Kidney (tissue), 14 donors: ENCODE measurements around the gene CXCL13. TPM values are rescaled to one million over a fixed set of nuclear protein-coding genes. Genes with fewer than 3 reads are reported as not detected.

ENCODE experiments used
- DNase-seq, 5 donors: peaks; one replicate each; pipeline ENCODE4 v3.0.0-alpha.2; 2013 to 2020
- FAIRE-seq: peaks from 2 replicates; lab custom pipeline; 2012; peaks lifted over from hg19 to GRCh38; lab: Jason Lieb, UNC
- H3K27ac ChIP-seq, 2 donors: one replicate each; pipeline ENCODE4 v1.7.0; 2013; ENCODE audit warnings: low read depth in 2 of 2, low read length in 2 of 2, inconsistent platforms in 1 of 2
- H3K27me3 ChIP-seq: one replicate; pipeline ENCODE4 v1.7.1; 2013; ENCODE audit warnings: low read length, inconsistent platforms; ENCODE audit not compliant: control insufficient read depth, insufficient read depth
- H3K36me3 ChIP-seq, 3 donors: one replicate each; pipeline versions ENCODE4 v1.7.0 to v1.7.1; 2013; ENCODE audit warnings: low read length in 3 of 3, control low read depth in 1 of 3, inconsistent platforms in 1 of 3; ENCODE audit not compliant: insufficient read depth in 3 of 3, control insufficient read depth in 2 of 3
- H3K4me1 ChIP-seq, 3 donors: one replicate each; pipeline versions ENCODE4 v1.7.0 to v1.7.1; 2013; ENCODE audit warnings: low read length in 3 of 3, inconsistent platforms in 1 of 3, low read depth in 1 of 3; ENCODE audit not compliant: control insufficient read depth in 2 of 3, insufficient read depth in 2 of 3
- H3K4me3 ChIP-seq, 3 donors: one replicate each; pipeline versions ENCODE4 v1.7.0 to v1.8.1; 2013; ENCODE audit warnings: low read length in 3 of 3, control low read depth in 1 of 3, inconsistent platforms in 1 of 3
- H3K9ac ChIP-seq, 3 donors: one replicate each; pipeline versions ENCODE4 v1.7.0 to v1.7.1; 2013; ENCODE audit warnings: low read length in 3 of 3, control low read depth in 1 of 3, inconsistent platforms in 1 of 3
- H3K9me3 ChIP-seq, 3 donors: one replicate each; pipeline versions ENCODE4 v1.7.0 to v1.7.1; 2013; ENCODE audit warnings: low read length in 3 of 3, control low read depth in 1 of 3, inconsistent platforms in 1 of 3; ENCODE audit not compliant: control insufficient read depth in 2 of 3, insufficient read depth in 1 of 3
- intact Hi-C: fragments of 100-400 bp; cut with DNase I; formaldehyde crosslinking; loops from one replicate; pipeline ENCODE4 v1.11.1; 2022
- polyA plus RNA-seq: library from polyadenylated mRNA; stranded (reverse); fragments of 350-450 nt; fragmentation: Illumina TruSeq; extraction: RNeasy Lipid Tissue Mini Kit (QIAGEN cat#74804); gene quantifications from one replicate; pipeline ENCODE4 v1.2.3, GENCODE V29; 2014; ENCODE audit warnings: low read depth, low replicate concordance; ENCODE audit not compliant: insufficient read depth
- total RNA-seq: library from RNA; stranded (reverse); fragmentation: NEBNext Ultra II Directional; extraction: Animal tissue kit (Norgen Biotek cat#: 25700); gene quantifications from one replicate; pipeline ENCODE4 v1.2.1, GENCODE V29; 2021
- TF ChIP-seq, protein P1 (sequence below): IDR thresholded peaks from 3 replicates; pipeline ENCODE4 v1.5.1; 2012; ENCODE audit warnings: mild to moderate bottlenecking, moderate library complexity, borderline replicate concordance; ENCODE audit not compliant: insufficient read depth; ENCODE audit errors: extremely low read depth
- donor health status: control.
- donor health status: control.
- donor health status: control.
- donor health status: control.
- donor health status: control.
- donor health status: DM: yes; HTN: yes; CAD: no.
- donor health status: Normal renal cell carcinoma (clear cell type).

The CXCL13 gene
- total and polyA plus RNA-seq, 2 donors from 2014 or later = 6.5 TPM; not detected in 1

DNA sequence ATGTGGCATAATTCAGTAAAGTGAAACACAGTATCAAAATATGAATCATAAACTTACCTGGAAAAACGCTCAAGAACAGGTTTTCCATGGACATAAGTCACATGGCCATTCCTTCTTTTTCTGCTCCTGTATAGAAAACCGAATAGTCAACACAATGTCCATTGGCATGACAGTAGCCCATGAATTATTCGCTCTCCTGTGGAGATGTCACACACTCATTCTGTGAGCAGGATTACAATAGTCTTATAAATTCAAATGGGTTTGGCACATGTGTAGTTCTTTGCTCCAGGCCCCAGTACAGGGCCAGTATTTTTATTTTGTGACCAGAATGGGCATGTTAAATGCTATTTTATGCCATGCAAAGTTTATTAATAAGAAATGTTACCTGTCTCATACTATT is 15.1 kb upstream of the CXCL13 start:
- DNase-seq = no peak
- no peak overlapping the region for H3K27ac ChIP-seq
- intact Hi-C loops = no loop called here
- TF ChIP-seq, protein P1, sequence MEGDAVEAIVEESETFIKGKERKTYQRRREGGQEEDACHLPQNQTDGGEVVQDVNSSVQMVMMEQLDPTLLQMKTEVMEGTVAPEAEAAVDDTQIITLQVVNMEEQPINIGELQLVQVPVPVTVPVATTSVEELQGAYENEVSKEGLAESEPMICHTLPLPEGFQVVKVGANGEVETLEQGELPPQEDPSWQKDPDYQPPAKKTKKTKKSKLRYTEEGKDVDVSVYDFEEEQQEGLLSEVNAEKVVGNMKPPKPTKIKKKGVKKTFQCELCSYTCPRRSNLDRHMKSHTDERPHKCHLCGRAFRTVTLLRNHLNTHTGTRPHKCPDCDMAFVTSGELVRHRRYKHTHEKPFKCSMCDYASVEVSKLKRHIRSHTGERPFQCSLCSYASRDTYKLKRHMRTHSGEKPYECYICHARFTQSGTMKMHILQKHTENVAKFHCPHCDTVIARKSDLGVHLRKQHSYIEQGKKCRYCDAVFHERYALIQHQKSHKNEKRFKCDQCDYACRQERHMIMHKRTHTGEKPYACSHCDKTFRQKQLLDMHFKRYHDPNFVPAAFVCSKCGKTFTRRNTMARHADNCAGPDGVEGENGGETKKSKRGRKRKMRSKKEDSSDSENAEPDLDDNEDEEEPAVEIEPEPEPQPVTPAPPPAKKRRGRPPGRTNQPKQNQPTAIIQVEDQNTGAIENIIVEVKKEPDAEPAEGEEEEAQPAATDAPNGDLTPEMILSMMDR = no peak
- H3K27me3 ChIP-seq = no peaks in the 10 kb centered on the region
- no peaks in the 10 kb centered on the region for H3K4me1 ChIP-seq
- no peak overlapping the region for H3K4me3 ChIP-seq
- no peaks in the 10 kb centered on the region for H3K36me3 ChIP-seq
- no peaks in the 10 kb centered on the region for H3K9me3 ChIP-seq
- no peak for FAIRE-seq
- H3K9ac ChIP-seq = no peak overlapping the region

DNA sequence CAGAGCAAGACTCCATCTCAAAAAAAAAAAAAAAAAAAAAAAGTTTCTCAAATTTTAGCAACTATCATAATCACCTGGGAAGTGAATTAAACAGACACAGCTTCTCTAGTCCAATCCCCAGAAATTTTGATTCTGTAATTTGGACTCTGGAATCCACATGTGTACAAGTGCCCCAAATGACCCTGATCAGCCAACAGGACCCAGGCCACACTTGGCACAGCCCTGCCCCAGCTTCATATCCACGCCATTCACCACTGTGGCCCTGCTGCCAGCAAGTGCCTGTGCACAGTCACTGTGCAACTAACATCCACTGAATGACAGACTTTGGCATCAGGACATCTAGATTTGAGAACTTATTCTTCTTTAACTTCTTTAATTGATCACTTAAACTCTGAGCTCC is 14.1 kb upstream of the CXCL13 start:
- Histone ChIP-seq H3K27me3 (no peaks in the 10 kb centered on the region), H3K4me3 (no peak overlapping the region), H3K27ac (no peak overlapping the region), H3K9ac (no peak overlapping the region), H3K36me3 (no peaks in the 10 kb centered on the region), H3K9me3 (no peaks in the 10 kb centered on the region), H3K4me1 (no peaks in the 10 kb centered on the region)
- intact Hi-C loops = no loop called here
- FAIRE-seq (no peak), DNase-seq (no peak)
- TF ChIP-seq, protein P1 = no peak

DNA sequence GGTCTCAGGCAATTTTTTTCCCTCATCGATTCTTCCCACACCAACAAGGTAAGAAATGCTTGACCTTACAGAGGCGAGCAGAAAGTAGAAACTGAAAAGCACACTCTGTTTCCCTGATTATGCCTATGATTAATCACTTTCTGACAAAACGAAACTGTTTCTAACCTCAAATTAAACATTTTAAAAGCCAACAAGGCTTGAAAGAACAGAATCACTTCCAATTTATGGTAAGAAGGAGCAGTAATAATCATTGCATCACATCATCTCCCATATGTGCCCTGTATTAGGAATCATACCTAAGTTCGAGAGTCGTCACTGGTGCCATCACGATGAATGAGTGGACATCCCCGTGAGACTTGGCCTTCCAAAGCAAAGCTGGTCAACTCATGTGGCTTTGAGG is 12.5 kb upstream of the CXCL13 start:
- FAIRE-seq = no peak
- H3K9ac ChIP-seq = no peak overlapping the region
- H3K36me3 ChIP-seq = no peaks in the 10 kb centered on the region
- TF ChIP-seq, protein P1 = no peak
- no peaks in the 10 kb centered on the region for H3K9me3 ChIP-seq
- no peak for DNase-seq
- no peaks in the 10 kb centered on the region for H3K4me1 ChIP-seq
- H3K4me3 ChIP-seq = no peak overlapping the region
- intact Hi-C loops = no loop called here
- H3K27ac ChIP-seq = no peak overlapping the region
- no peaks in the 10 kb centered on the region for H3K27me3 ChIP-seq

DNA sequence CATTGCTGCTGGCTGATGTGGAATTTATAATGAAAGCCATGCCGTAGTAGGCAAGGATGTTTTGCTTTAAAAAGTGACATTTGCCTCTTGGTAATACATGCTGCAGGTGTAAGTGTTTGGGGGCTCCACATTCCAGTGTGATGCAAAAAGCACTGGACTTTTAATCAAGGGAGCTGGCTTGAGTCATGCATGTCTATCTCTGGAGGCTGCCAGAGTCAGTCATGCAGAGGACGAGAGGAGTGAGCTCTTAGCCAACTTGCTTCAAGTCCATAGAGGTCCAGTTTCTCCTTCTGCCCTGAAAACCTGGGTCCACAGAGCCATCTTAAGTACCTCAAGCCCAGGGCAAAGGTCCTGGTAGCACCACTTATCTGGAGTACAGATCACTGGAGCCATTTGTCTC is 11.6 kb upstream of the CXCL13 start:
- Histone ChIP-seq H3K4me1 (no peaks in the 10 kb centered on the region), H3K9me3 (no peaks in the 10 kb centered on the region), H3K27ac (no peak overlapping the region), H3K36me3 (no peaks in the 10 kb centered on the region), H3K9ac (no peak overlapping the region), H3K4me3 (no peak overlapping the region), H3K27me3 (no peaks in the 10 kb centered on the region)
- DNase-seq (no peak), FAIRE-seq (no peak)
- intact Hi-C loops = no loop called here
- TF ChIP-seq, protein P1 = no peak
